GM21619 (cell line): Measurements from ENCODE around the gene NELL2.
"Not testable (repeated sequence)": the region's sequence is repeated elsewhere in the genome, so short reads cannot be mapped to it uniquely, and the experiment has no call there.

Source experiments
- ATAC-seq: cut with Tn5 transposase; IDR thresholded peaks from one replicate; pipeline ENCODE4 v1.9.1; 2021; ENCODE audit not compliant: unreplicated experiment

Gene NELL2

GRCh38 chr12:44875954-44876543 lies at the start of gene NELL2:
Gene NELL2, minus strand, starts transcription at chr12:44876315. Its CDS starts 446 bp downstream, at chr12:44875869.
- ATAC-seq: peak; percentile 52

- ATAC-seq: no peak
Observed at GRCh38 chr12:44921736-44922135, 45.6 kb upstream of the NELL2 start.

DNA sequence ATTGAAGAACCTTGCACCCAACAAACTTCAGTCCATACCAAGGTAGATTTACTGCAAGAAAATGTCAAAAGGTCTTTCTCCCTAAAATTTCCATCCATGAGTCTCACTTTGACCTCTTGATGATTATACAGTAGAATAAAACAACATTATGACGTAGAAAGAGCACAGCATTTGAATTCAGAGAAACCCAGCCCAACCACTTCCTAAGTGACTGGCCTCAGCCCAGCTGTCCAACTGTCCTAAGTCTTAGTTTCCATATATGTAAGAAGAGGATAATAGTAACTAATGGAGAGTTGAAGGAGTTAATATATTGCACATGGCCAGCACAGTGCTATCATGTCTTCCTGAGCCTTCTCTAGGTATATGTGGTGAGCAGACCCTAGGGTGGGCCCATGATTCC lies 41.0 kb upstream of the NELL2 start:
- no peak for ATAC-seq

GRCh38 chr12:44915958-44916357 lies 39.8 kb upstream of the NELL2 start:
- ATAC-seq: no peak

DNA sequence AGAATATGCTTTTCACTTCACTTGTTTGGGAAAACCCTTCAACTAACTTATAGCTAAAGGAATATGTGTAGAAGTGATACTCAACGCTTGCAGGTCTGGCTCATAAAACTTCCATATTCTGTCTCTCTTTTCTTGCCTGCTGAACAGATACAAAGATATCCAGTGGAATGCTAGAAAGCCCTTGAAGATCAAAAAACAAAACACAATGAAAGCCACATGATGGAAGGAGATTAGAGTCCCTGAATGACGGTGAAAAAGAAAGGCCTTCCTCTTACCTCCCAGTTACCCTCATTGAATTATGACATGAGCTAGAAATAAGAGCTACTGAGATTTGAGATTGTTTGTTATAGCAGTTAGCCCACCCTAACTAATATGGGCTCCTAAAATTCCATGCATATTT lies 28.2 kb upstream of the NELL2 start:
- ATAC-seq: no peak

- not testable (repeated sequence) for ATAC-seq
Observed at GRCh38 chr12:44898108-44898507, 22.0 kb upstream of the NELL2 start.

DNA sequence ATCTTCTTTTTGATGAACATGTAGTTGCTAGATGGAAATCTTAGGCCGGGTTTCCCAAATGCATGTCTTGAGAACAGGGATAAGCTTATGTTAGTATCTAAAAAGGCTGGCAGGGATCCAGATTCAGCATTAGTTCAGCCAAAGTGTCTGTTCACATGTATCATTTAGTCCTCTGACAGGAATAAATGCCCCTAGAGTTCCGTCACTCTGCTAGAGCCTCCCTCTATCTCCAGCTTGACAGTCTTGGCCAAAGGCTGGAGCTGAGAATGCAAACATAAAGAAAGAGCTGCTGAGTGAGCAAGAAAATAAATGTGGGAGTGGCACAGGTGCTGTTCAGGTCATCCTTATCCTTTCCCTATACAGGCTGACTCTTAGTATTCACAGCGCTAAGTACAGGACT lies 13.8 kb upstream of the NELL2 start:
- ATAC-seq: no peak

GRCh38 chr12:44889162-44889561 lies 13.0 kb upstream of the NELL2 start:
- no peak for ATAC-seq

DNA sequence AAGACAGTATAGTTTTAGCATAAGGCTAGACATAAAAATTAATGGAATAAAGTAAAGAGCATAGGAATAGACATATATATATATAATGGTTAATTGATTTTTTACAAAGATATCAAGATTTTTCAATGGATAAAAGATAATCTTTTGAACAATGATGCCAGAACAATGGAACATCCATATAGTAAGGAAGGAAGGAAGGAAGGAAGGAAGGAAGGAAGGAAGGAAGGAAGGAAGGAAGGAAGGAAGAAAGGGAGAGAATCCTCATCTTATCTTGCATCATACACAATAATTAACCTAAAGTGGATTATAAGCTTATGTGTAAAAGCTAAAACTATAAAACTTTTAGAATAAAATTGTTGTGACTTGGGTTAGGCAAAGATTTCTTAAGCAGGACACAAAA lies 9.8 kb upstream of the NELL2 start:
- no peak for ATAC-seq

DNA sequence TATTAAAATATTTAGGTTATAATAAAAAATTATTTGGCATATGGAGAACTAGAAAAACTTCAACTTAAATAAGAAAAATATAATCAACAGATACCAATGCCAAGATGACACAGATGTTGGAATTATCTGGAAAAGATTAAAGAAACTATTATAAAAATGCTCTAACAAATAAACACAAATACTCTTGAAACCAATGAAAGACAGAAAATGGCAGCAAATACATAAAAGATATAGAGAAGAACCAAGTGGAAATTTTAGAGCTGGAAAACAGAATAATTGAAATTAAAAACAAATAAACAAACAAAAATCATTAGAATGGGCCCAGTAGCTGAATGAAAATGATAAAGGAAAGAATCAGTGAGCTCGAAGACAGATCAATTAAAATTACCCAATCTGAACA lies 5.1 kb upstream of the NELL2 start:
- ATAC-seq: no peak

- peak; percentile 58 for ATAC-seq
Observed at GRCh38 chr12:44876544-44877410, 662 bp upstream of the NELL2 start.

- peak; percentile 6 for ATAC-seq
Observed at GRCh38 chr12:44875417-44875953, 630 bp downstream of the NELL2 start.

DNA sequence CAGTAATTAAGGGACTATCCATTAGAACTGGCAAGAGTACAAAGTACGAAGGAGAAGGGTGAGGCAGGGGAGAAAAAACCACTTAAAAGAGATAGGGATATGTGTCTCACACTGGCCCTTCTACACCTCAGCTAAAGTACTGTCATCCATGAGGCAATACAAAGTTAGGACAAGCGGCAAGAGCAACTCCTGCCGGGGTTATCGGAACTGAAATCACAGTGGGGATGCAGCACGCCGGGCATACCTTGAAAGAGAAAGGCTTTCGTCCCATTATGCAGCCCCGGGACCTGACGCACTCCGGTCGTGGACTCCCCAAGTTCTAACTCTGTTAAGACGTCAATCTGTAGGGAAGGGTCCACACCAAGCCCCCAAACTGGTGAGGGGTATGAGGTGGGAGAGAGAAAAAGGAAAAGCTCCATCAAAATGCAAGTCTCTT lies 1.1 kb downstream of the NELL2 start:
- ATAC-seq: no peak

GRCh38 chr12:44873898-44874297 lies 2.2 kb downstream of the NELL2 start:
- ATAC-seq: no peak

DNA sequence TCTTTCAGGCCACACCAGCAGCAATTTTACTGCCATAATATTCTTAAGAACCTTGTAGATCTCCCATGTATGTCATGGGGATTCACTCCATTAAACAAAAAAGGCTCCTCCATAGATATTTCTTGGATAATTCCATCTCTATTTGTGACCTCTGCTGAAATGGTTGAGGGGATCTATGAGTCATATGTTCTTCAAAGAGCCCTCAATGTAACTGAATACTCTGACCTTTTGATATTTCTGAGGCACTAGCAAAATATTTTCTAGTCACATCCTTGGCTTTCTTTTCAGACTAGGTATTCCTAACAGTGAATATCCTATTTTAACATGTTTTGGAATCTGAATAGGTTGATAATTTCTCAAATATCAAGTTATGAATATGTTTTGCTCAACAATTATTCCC lies 6.6 kb downstream of the NELL2 start:
- ATAC-seq: no peak

GRCh38 chr12:44863867-44864266 lies 12.2 kb downstream of the NELL2 start:
- no peak for ATAC-seq

GRCh38 chr12:44859998-44860689 lies 16.0 kb downstream of the NELL2 start:
- no peak for ATAC-seq

DNA sequence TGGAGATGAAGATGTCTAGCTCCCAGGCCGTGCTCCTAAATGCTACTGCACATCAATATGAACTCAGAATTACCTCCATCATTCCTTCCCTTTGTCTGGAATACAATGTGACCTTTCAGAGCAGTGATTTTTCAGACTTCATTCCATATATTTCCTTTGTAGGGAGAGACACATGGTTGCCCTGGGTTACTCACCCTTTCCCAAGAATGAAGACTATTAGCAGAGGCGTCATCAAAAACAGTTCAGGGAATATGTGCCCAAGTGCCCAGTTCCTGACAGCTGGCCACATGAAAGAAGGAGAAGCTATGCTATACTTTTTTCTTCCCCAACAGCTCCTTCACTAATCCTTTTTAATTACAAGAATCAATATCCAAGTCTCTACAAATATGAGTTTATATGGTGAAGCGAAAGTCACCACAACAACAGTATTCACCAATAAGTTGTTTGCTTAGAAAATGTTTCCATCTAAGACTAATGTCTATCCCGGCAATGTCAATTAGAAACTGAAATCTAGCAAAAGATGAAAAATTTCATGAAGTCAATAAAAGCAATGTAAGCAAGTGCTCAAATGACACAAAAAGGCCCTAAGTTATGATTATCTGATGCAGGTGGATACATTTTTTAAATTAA lies 17.8 kb downstream of the NELL2 start:
- ATAC-seq: no peak

DNA sequence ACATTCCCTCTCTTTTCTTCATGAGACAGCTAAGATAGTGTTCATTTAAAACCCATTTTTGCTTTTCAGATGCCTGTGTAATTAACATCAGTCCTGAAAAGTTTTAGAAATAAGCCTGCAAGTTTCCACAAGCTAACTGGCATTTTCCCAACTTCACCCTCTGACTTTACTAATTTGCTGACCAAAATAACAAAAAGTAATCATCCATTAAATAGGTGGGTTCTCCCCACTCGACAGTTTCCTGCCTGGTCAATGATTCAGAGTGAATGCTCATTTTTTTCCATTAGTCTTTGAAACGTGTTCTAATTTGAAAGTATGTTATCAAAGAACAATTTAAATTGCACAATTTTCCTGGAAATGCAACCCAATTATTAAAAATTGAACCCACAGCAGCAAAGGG lies 23.6 kb downstream of the NELL2 start:
- ATAC-seq: no peak

GRCh38 chr12:44851586-44851985 lies 24.5 kb downstream of the NELL2 start:
- no peak for ATAC-seq

- ATAC-seq: peak; percentile 51
Observed at GRCh38 chr12:44848703-44849085, 27.4 kb downstream of the NELL2 start.
